ENCODE results near the gene WNT7A. TPM values are rescaled to one million over a fixed set of nuclear protein-coding genes. Genes with fewer than 3 reads are reported as not detected.

WNT7A gene
- total and polyA plus RNA-seq, 9 donors: under 0.01 to 1.0 (median 0.07) TPM; not detected in 4

DNA sequence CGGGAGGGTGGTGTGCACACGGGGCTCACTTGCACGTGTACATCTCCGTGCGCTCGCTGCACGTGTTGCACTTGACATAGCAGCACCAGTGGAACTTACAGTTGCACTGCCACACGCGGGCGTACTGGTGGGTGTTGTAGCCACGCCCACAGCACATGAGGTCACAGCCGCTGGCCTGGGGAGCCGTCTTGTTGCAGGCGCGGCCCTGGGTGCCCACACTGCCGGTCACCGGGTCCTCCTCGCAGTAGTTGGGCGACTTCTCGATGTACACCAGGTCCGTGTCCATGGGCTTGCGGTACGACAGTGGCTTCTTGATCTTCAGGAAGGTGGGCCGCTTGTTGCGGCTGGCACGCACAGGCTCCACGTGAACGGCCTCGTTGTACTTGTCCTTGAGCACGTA is 61.0 kb downstream of the WNT7A start:
- peaks cover 3% of the 10 kb centered on the region for H3K27me3 ChIP-seq (ENCODE audit: control insufficient read depth, insufficient read depth, low read length)
- WGBS (ENCODE audit: insufficient coverage): 75% methylated on average over 30 of the region's 30 CpGs
- no peaks in the 10 kb centered on the region for H3K36me3 ChIP-seq (ENCODE audit: control insufficient read depth, insufficient read depth, low read length)
- H3K4me1 ChIP-seq (ENCODE audit: control insufficient read depth, insufficient read depth, low read length): no peaks in the 10 kb centered on the region
- no peak for DNase-seq
- H3K4me3 ChIP-seq (ENCODE audit: low read length): no peak overlapping the region
- H3K9me3 ChIP-seq (replicated peaks; ENCODE audit: control insufficient read depth, low read depth, low read length): peaks cover 27% of the 10 kb centered on the region
- H3K27ac ChIP-seq (ENCODE audit: low read length): no peak overlapping the region

DNA sequence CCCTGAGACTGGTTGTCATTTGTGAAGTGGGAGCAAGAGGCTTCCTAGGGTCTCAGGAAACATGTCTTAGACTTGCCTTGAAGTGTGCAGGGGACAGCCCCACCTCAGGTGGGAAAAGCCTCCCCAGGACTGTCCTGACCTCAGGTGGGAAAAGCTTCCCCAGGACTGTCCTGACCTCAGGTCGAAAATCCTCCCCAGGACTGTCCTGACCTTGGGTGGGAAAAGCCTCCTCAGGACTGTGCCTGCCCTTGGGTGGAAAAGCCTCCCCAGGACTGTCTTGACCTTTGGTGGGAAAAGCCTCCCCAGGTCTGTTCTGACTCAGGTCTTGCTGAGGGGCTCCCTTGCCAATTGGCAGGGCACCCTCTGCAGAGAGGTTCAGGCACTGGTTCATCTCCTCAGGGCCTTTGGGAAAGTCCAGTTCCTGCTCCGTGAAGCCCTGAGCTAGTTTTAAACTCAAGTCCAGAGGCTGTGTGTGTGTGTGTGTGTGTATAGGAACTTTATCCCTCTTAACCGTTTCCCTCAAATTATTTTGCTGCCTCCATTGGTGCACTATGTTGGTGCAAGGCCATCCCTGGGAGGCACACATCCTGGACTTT is 64.7 kb downstream of the WNT7A start:
- 80% methylated on average over 1 of the region's 3 CpGs for WGBS (ENCODE audit: insufficient coverage)

DNA sequence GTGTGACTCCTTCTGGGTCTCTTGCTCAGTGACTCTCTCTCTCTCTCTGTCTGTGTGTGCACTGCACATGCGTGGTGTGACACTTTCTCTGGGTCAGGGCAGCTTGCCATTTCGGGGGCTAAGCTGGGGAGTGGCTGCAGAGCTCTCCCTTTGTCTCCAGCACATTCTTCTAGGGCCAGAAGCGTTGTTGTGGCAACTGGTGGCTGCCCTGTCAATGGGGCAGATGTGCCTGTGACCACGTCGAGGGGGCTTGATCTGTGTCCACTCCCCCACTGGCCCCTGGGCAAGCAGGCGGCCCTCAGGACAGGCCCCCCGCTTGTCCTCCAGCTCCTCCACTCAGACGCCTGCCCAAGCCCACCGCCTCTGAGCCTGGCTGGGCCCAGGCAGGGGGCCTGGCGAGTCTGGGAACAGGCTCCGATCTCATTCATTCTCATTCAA is 67.8 kb downstream of the WNT7A start:
- Histone ChIP-seq H3K9me3 (replicated peaks; ENCODE audit: control insufficient read depth, low read depth, low read length) (peaks cover 34% of the 10 kb centered on the region), H3K4me1 (ENCODE audit: control insufficient read depth, insufficient read depth, low read length) (no peaks in the 10 kb centered on the region), H3K27ac (ENCODE audit: low read length) (no peak overlapping the region), H3K27me3 (ENCODE audit: control insufficient read depth, insufficient read depth, low read length) (peaks cover 2% of the 10 kb centered on the region), H3K36me3 (ENCODE audit: control insufficient read depth, insufficient read depth, low read length) (no peaks in the 10 kb centered on the region), H3K4me3 (ENCODE audit: low read length) (no peak overlapping the region)
- DNase-seq: peak; percentile 10
- 47% methylated on average over 11 of the region's 11 CpGs for WGBS (ENCODE audit: insufficient coverage)

More for the DNA sequence above, 64.7 kb downstream of the WNT7A start:
- Histone ChIP-seq H3K27ac (ENCODE audit: low read length) (no peak overlapping the region), H3K4me3 (ENCODE audit: low read length) (no peak overlapping the region), H3K9me3 (replicated peaks; ENCODE audit: control insufficient read depth, low read depth, low read length) (peaks cover 34% of the 10 kb centered on the region), H3K27me3 (ENCODE audit: control insufficient read depth, insufficient read depth, low read length) (no peaks in the 10 kb centered on the region), H3K36me3 (ENCODE audit: control insufficient read depth, insufficient read depth, low read length) (no peaks in the 10 kb centered on the region), H3K4me1 (ENCODE audit: control insufficient read depth, insufficient read depth, low read length) (no peaks in the 10 kb centered on the region)
- no peak for DNase-seq

DNA sequence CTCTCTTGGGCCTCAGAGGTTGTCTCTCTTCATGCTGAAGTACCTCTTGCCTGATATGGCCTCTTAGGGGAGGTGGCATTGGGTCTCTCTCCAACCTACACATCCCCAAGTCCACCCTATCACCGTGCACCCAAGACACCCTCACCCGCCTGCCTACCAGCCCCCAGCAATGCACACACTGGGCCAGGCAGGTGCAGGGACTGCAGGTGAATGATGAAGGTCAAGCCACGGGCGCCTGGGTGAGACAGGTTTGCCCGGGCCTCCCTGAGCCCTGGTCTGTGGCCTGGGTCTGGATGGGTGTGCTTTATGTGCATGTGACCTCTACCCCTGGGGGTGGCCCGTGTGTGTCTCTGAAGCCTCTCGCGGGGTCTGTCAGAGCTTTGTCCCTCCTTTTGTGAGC is 68.3 kb downstream of the WNT7A start:
- Histone ChIP-seq H3K27me3 (ENCODE audit: control insufficient read depth, insufficient read depth, low read length) (peaks cover 2% of the 10 kb centered on the region), H3K27ac (ENCODE audit: low read length) (no peak overlapping the region), H3K4me1 (ENCODE audit: control insufficient read depth, insufficient read depth, low read length) (no peaks in the 10 kb centered on the region), H3K4me3 (ENCODE audit: low read length) (no peak overlapping the region), H3K36me3 (ENCODE audit: control insufficient read depth, insufficient read depth, low read length) (no peaks in the 10 kb centered on the region), H3K9me3 (replicated peaks; ENCODE audit: control insufficient read depth, low read depth, low read length) (peaks cover 32% of the 10 kb centered on the region)
- 48% methylated on average over 3 of the region's 8 CpGs for whole genome bisulfite sequencing (ENCODE audit: insufficient coverage)
- no peak for DNase-seq

DNA sequence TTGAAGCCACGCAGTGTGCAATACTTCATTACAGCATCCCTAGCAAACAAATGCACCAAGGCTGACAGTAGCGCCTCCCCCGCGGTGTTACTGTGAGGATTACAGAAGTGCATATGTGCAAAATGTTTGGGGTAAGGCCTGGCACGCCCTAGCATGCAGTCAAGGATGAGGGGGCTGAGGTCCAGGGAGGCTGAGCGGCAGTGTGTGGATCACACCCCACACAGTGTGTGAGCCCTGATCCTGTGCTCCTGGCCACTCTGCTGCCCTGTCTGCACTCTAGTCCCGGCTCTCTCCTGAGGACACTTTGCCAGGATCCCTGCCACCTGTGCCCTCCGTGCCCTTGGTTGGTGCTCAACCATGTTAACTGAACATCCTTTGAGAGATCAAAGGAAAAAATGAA is 71.3 kb downstream of the WNT7A start:
- DNase-seq: no peak
- no peak overlapping the region for H3K27ac ChIP-seq (ENCODE audit: low read length)
- peaks cover 2% of the 10 kb centered on the region for H3K27me3 ChIP-seq (ENCODE audit: control insufficient read depth, insufficient read depth, low read length)
- H3K4me3 ChIP-seq (ENCODE audit: low read length): no peak overlapping the region
- peaks cover 4% of the 10 kb centered on the region for H3K9me3 ChIP-seq (replicated peaks; ENCODE audit: control insufficient read depth, low read depth, low read length)
- H3K4me1 ChIP-seq (ENCODE audit: control insufficient read depth, insufficient read depth, low read length): no peaks in the 10 kb centered on the region
- 79% methylated on average over 5 of the region's 8 CpGs for WGBS (ENCODE audit: insufficient coverage)
- H3K36me3 ChIP-seq (ENCODE audit: control insufficient read depth, insufficient read depth, low read length): no peaks in the 10 kb centered on the region

DNA sequence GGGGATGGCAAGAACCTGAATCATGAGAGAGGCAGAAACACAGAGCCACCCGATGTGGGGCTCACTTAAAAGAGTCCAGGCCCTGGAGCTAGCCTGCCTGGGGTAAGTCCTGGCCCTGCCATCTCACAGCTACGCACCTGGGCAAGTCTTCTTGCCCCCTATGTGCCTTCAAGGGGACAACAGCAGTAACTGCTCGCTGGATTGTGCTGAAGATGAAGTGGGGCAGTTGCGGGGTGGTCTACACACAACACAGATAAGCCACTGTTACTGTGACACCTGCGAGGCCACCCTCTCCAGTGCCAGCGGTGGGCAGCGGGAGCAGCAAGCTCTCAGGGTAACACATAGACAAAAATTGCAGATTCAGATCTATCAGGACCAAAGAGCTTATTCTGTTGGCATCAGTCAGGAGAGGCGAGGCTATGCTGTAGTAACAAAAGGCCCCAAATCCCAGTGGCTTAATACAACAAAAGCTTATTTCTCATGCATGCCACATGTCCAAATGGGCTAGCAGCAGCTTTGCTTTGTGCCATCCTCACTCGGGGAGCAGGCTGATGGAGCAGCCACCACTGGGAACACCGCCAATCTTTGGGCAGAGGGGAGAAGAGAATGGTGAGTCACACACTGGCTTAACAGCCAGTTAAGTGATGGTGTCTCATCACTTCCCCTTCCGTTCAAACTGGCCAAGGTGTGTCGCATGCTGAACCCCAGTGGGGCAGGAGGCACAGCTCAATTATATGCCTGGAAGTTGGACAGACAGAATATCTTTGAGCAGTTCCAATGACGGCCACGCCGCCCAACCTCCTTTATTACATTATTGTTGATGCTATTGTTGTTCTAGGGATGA is 78.3 kb downstream of the WNT7A start:
- H3K27me3 ChIP-seq (ENCODE audit: control insufficient read depth, insufficient read depth, low read length): peaks cover 13% of the 10 kb centered on the region
- DNase-seq: no peak
- no peaks in the 10 kb centered on the region for H3K4me1 ChIP-seq (ENCODE audit: control insufficient read depth, insufficient read depth, low read length)
- peaks cover 2% of the 10 kb centered on the region for H3K9me3 ChIP-seq (replicated peaks; ENCODE audit: control insufficient read depth, low read depth, low read length)
- H3K4me3 ChIP-seq (ENCODE audit: low read length): no peak overlapping the region
- no peak overlapping the region for H3K27ac ChIP-seq (ENCODE audit: low read length)
- H3K36me3 ChIP-seq (ENCODE audit: control insufficient read depth, insufficient read depth, low read length): no peaks in the 10 kb centered on the region
- WGBS (ENCODE audit: insufficient coverage): 73% methylated on average over 6 of the region's 15 CpGs

DNA sequence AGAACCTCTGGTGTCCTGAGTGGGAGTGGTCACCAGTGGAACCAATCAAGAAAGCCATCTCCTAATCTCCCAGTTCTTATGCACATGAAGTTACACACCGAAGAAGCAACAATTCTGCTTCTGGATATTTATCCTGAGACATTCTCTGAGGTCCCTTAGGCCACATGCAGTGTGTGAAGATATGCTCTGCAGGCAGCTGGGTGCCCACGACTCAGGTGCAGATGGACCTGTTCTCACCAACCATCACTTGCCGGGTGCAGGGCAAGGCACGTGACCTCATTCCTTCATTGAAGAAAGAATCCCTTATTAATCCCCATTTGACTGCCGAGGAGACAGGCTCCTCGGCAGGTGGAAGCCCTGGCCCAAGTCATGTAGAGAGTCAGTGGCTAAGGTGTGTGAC is 79.8 kb downstream of the WNT7A start:
- H3K27me3 ChIP-seq (ENCODE audit: control insufficient read depth, insufficient read depth, low read length): peaks cover 15% of the 10 kb centered on the region
- no peak for DNase-seq
- H3K27ac ChIP-seq (ENCODE audit: low read length): no peak overlapping the region
- WGBS (ENCODE audit: insufficient coverage): 76% methylated on average over 3 of the region's 6 CpGs
- no peaks in the 10 kb centered on the region for H3K4me1 ChIP-seq (ENCODE audit: control insufficient read depth, insufficient read depth, low read length)
- no peak overlapping the region for H3K4me3 ChIP-seq (ENCODE audit: low read length)
- H3K9me3 ChIP-seq (replicated peaks; ENCODE audit: control insufficient read depth, low read depth, low read length): no peaks in the 10 kb centered on the region
- H3K36me3 ChIP-seq (ENCODE audit: control insufficient read depth, insufficient read depth, low read length): no peaks in the 10 kb centered on the region

DNA sequence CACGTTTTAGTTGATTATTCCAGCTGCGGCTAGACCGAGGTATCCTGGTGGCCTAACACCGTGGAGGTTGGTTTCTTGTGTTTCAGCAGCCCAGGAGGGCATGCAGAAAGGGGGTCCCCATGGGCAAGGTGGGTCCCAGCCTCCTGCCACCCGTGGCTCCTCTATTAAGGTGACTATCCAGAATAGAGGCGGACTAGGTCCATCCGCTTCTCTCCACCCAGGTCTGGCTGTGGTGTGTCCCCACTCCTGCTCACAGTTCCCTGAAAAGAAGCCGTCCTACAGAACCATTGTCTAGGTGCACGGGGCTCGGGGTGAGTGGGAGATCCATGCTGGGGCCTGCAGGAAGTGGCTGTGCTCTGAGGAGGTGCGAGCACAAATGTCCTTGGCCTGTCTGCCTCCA is 81.5 kb downstream of the WNT7A start:
- Histone ChIP-seq H3K4me1 (ENCODE audit: control insufficient read depth, insufficient read depth, low read length) (no peaks in the 10 kb centered on the region), H3K27ac (ENCODE audit: low read length) (no peak overlapping the region), H3K36me3 (ENCODE audit: control insufficient read depth, insufficient read depth, low read length) (no peaks in the 10 kb centered on the region), H3K27me3 (ENCODE audit: control insufficient read depth, insufficient read depth, low read length) (peaks cover 21% of the 10 kb centered on the region), H3K9me3 (replicated peaks; ENCODE audit: control insufficient read depth, low read depth, low read length) (no peaks in the 10 kb centered on the region), H3K4me3 (ENCODE audit: low read length) (no peak overlapping the region)
- DNase-seq: no peak
- WGBS (ENCODE audit: insufficient coverage): 84% methylated on average over 6 of the region's 11 CpGs

DNA sequence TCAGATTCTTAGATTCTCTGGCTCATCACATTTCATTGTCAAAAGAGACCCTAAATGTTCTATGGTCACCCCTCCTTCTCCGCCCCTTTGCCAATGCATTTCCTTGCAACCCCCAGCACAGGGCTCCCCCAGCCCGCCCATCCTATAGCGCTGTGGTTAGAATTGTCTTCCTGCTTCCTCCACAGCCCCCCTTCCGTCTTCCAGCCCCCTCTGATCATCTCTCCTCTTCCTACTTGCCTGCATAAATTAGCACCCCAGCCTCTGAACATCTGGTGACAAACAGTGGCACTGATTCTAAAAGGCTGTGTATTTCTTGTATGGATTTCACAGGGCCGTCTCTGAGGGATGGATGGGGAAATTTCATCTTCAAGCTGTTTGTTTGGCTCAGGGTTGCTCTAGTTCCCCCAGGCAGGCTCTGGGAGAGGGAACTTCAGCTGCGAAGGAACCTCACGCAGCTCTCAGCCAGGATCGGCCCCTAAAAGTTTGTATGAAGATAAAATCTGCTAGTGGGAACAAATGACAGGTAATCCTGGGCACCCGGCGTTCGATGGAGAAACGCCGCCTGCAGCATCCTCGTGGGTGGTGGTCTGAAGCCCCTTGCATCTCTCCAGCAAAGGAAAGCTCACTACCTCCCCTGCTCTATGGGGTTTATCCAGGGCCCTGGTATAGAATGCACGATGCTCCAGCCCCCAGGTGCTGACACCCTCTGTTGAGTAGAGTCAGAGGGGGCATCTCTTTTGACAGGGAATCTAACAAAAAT is 83.0 kb downstream of the WNT7A start:
- no peak overlapping the region for H3K27ac ChIP-seq (ENCODE audit: low read length)
- H3K27me3 ChIP-seq (ENCODE audit: control insufficient read depth, insufficient read depth, low read length): peaks cover 36% of the 10 kb centered on the region
- H3K4me3 ChIP-seq (ENCODE audit: low read length): no peak overlapping the region
- H3K4me1 ChIP-seq (ENCODE audit: control insufficient read depth, insufficient read depth, low read length): no peaks in the 10 kb centered on the region
- H3K36me3 ChIP-seq (ENCODE audit: control insufficient read depth, insufficient read depth, low read length): no peaks in the 10 kb centered on the region
- DNase-seq: peak; percentile 21
- H3K9me3 ChIP-seq (replicated peaks; ENCODE audit: control insufficient read depth, low read depth, low read length): no peaks in the 10 kb centered on the region
- 37% methylated on average over 7 of the region's 15 CpGs for WGBS (ENCODE audit: insufficient coverage)

DNA sequence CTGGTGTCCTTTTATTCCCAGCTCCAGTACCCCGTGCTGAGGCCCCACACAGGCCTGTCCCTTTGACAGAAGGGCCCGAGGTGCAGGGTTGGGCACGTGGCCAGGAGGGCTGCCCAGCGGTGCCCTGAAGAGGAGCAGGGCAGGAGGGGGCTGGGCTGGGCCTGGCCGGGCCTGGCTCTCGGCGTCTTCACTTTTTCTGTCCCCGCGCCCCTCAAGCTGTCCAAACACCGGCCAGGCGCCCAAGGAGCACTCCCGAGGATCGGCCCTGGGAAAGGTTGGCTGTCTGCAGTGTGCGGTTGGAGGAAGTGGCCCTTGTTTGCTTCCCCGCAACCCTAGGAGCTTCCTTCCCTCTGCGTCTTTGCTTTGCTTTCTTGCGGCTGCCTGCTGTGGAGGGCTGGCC is 84.1 kb downstream of the WNT7A start:
- Histone ChIP-seq H3K36me3 (ENCODE audit: control insufficient read depth, insufficient read depth, low read length) (no peaks in the 10 kb centered on the region), H3K4me3 (ENCODE audit: low read length) (no peak overlapping the region), H3K4me1 (ENCODE audit: control insufficient read depth, insufficient read depth, low read length) (no peaks in the 10 kb centered on the region), H3K27me3 (ENCODE audit: control insufficient read depth, insufficient read depth, low read length) (peaks cover 36% of the 10 kb centered on the region), H3K9me3 (replicated peaks; ENCODE audit: control insufficient read depth, low read depth, low read length) (no peaks in the 10 kb centered on the region), H3K27ac (ENCODE audit: low read length) (no peak overlapping the region)
- no peak for DNase-seq
- 83% methylated on average over 8 of the region's 17 CpGs for WGBS (ENCODE audit: insufficient coverage)
